GM18858 (cell line): ENCODE results near the gene LNP1.

Source experiments
- ATAC-seq: cut with Tn5 transposase; IDR thresholded peaks from one replicate; pipeline ENCODE4 v1.9.1; 2021; ENCODE audit not compliant: unreplicated experiment

The LNP1 gene

DNA sequence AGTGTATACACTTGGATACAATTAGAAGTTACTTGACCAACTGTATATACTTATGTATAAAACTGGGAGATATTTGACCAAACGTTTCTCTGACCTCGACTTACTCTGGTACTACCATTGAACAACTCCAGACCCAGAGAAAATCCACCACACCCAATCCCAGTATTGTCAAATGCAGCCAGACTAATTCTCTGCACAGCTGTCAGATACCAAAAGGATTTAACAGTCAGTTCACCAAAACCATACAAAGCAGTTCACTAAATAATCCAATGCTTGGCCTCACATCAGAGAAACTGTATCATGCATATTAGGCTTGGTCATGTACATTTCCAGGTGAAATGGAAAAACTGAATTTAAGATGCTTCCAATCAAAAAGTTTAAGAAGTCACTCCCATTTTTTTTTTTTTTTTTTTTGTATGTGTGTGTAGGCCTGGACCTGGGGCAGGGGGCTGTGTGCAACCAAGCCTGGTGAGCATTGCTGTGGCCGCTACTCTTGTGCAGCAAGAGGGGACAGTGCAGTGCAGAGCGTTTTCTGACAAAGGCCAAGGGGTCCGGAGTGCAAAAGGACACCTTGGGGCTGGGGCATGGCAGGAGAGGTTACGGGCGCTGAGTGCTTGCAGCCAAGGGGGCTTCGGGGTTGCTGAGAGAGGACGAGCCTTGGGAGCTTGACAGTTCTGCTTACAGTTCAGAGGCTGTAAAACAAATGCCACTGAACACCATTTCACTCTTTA, 1.8 kb upstream of the LNP1 start:
- ATAC-seq, result no peak

DNA sequence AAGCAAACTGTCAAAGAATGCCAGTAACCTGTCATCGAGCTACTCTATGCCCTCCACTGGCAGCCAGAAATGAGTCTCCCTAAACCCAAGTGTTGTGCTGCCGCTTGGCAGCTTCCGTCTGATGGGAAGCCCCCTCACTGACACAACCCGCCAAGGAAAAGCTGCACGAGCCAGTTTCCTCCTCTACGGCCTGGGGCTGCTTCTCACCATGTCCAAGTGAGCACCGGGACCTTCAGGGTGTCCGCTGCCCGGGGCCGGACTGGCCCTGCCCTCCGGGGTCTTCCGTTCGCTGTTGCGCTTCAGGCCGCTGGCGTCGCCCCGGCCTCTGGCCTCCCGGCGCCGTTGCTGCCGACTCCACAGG, 940 bp upstream of the LNP1 start:
- no peak for ATAC-seq

DNA sequence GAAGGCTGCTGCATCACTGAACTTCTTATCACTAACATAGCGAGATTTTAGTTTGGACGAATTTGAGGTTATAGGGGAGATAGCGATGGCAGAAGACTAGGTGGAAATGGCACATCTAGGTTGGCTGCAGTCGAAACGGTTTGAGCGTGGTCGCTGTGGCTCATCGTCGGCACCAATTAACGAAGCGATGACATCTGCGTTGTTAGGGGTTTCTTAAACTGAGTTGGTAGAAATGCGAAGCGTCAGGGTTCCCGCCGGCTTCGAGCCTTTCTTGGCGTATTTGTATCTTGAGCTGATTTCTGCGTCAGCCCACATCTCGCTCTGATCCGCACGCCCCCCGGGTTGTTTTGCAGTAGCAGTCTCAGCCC, 319 bp downstream of the LNP1 start:
- peak; percentile 8 for ATAC-seq

DNA sequence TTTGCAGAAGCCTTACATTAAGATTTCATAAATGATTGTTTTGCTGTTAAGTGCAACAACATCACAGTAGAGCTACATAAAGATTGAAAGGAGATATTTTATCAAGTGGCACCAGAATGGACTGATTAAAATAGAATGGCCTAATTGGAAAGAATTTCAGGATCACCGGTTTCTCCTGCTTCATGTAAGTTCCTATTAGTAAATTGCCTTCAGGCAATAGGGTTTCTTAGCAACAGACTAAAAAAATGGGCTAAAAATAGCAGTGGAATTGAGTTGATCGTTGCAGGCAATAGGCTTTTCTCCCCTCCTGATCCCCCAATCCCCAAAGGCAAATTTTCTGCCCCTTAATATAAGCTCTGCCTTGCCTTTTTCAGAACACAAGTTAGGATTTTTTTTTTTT, 917 bp downstream of the LNP1 start:
- no peak for ATAC-seq

DNA sequence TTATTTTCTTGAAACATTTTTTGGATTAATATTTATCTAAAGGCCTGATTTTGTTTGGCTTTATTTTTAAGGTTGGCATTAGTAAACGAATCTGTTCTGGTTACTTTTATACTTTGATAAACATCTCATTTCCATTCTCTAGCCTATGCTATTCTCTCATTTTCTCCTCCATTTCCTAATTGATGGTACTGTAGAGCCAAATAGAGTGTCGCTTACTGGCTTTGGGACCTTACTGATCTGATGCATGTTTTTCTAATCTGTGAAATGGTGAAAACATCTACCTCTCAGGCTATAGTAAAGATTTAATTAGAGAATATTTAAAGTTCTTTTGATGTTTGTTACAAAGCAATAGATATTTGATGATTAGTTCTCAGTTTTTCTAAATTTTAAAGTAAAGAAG, 1.6 kb downstream of the LNP1 start:
- no peak for ATAC-seq

DNA sequence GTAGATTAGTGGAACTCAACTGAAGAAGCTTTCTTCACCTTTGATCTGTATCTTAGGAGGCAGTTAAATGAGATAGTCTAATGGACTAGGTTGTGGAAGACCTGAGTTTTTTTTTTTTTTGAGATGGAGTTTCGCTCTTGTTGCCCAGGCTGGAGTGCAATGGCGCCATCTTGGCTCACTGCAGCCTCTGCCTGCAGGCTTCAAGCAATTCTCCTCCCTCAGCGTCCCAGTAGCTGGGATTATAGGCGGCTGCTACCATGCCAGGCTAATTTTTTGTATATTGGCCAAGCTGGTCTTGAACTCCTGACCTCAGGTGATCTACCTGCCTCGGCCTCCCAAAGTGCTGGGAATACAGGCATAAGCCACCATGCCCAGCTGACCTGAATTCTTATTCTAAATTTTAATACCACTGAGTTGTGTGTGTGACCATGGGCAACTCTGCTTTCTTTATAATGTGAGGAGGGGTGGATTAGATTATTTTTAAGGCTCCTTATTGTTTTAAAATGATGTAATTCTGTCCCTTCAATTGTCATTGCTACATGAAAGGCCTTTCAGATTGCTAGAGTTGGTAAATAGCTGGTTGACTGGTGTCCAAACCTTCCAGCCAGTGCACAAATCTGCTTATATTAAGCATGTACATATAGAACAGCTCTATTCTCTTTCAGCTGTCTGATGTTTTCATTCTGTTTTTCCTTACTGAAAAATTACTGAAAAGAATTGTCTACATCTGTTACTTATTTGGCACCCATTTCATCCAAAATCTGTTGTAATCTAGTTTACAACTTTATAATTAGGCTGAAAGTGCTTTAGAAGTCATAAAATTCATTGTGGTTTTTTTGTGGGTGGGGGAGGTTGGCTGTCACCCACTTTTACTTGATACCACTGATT, 2.3 kb downstream of the LNP1 start:
- ATAC-seq, result no peak

DNA sequence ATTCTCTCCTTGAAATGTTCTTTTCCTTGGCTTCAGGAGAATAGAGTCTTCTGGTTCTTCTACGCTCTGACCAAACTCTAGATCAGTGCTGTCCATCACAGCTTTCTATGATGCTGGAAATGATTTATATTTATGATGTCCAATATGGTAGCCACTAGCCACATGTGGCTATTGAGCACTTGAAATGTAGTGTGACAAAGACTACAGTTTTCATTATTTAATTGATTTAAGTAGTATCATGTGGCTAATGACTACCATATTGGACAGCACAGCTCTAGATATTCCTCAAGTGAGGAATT, 2.9 kb downstream of the LNP1 start:
- no peak for ATAC-seq

DNA sequence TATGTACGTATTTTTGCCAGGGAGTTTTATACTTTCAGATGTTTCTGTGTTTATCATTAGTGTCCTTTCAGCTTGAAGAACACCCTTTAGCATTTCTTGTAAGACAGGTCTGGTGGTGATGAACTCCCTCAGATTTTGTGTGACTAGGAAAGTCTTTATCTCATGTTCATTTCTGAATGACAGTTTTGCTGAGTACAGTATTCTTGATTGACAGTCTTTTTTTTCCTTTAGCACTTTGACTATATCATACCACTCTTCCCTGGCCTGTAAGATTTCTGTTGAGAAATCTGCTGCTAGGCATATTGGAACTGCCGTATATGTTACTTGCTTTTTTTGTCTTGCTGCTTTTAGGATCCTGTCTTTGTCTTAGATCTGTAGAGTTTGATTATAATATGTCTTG, 5.8 kb downstream of the LNP1 start:
- no peak for ATAC-seq

DNA sequence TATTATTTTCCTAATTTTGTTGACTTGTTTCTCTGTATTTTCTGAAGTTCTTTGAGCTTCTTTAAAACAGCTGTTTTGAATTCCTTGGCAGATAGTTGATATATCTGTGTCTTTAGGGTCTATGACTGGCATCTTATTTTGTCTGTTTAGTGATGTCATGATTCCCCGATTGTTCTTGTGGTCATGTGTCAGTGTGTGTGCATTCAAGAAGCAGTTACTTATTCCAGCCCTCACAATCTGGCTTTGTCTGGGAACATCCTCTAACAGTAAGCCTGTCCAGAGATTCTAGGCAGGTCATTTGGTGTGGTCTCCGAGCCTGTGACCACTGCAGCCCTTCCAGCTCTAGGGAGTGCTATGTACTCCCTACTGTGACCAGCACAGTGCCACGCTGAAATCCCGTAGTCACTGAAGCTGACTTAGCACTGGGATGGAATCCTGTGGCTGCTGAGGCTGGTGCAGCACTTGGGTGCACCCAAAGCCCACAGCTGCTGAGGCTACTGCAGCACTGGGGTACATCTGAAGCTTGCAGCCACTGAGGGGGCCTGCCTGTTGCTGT, 6.7 kb downstream of the LNP1 start:
- ATAC-seq, result no peak

DNA sequence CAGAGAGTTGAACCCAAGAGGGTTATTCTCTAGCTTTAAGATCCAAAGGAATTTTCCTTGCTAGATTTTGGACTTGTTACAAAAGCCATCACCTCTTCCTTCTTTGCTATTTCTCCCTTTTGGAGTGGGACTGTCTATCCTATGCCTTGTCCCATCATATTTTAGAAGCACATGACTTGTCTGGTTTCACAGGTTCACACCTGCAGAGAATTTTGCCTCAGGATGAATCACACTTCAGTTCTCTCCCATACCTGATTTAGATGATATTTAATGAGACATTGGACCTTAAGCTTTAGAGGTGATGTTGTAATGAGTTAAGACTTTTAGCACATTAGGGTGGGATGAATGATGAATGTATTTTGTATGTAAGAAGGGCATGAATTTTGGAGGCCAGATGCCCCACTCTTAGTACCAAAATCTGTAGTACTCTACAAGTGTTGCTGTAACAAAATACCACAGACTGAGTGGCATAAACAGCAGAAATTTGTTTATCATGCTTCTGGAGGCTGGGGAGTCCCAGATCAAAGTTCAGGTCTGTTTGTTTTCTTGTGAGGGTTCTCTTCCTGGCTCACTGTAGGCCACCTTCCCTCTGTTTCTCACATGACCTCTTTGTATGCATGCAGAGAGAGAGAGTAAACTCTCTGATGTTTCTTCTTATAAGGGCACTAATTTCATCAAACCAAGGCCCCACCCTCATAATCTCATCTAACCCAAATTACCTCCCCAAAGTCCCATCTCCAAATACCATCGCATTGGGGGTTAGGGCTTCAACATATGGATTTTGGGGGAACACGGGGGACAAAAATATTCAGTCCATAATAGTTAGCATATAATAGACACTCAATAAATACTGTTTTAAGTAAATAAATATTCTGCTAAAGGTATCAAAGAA, 10.0 kb downstream of the LNP1 start:
- no peak for ATAC-seq

DNA sequence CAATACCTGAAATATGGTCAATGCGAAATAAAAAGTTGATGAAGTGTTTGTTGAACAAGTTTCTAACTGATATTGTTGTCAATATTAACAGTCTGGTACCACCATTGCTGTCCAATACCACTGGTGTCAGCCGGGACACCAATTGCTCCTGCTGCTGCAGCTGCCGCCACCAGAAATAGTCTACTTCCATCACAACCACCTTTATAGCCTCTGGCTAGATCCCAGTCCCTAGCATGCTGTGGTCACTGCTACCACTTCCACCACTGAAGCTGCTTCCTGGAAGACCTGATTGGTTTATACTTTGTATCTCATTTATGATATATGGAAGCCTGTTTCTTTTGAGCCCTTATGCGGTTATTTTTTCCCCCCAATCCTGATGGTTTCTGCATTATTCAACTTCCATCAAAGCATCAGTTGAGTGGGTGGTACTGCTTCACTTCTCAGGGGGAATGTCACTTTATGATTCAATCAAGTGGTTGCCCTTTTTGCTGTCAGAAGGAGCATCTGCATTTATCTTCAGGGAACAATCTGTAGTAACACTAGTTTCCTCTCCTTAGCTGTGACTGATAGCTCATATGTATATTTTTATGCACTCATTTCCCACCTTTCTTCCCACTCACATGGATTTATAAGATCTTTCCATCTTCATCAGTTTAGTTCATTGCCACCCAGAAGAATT, 11.7 kb downstream of the LNP1 start:
- ATAC-seq, result no peak

DNA sequence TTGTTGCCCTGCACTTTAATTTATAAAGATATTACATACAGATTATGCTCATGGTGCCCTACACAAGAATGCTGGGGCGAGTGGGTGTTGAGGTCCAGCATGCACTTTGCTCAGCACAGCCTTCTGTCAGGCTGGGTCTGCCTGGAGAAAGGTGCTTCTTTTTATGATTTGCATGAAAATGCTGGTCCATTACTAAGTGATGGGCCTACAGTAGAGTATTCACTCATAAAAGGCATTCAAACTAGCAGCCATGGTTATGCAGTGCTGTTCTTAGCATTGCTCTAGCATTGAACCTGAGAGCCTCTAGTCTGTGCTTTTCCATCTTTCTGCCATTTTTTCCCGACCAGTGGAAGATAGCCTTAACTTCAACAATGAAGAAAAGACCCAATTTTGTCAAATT, 12.3 kb downstream of the LNP1 start:
- ATAC-seq, result no peak

DNA sequence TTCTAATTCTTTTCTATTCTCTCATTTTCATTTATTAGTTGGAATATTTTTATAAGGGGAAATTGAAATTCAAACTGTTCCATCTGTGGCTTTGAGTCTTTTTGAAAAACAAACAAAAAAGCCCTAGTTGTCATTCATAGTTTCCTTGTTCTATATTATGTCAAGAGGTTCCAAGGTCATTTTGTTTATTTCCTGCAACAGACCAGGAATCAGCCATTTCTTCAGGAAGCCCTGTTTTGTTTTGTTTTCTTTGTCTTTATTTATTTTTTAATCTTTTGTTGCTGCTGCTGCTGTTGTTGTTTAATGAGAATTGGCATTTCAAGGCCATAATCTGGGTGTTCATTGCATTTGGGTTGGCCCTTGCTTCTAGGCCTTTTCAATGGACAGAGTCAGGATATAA, 14.8 kb downstream of the LNP1 start:
- no peak for ATAC-seq

DNA sequence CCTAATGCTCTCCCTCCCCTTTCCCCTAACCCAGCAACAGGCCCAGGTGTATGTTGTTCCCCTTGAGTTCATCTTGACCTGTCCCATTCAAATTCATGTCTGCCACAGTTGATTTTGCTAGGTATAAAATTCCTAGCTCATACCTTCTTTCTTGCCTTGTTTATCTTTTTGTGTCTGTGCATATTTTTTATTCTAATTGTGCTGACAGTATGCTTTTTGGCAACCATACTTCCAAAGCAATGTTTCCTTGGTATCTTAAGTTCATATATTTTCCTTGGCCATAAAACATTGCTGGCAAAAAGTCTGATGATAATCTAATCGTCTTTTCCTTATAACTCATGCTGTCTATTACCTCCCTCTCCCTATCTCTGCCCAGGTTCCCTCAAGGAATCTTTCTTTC, 15.5 kb downstream of the LNP1 start:
- no peak for ATAC-seq

DNA sequence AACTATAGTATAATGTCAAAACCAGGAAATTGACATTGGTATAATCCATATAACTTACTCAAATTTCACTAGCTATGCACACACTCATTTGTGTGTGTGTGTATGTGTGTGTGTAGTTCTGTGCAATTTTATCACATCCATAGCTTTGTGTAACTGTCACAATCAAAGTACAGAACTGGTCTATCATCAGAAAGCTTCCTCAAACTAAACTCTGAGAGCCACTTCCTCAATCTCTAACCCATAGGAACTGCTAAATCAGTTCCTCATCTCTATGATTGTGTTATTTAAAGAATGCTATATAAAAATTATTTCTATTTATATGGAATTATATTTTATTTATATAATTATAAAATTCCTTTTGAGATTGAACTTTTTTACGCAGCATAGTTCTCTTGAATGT, 18.1 kb downstream of the LNP1 start:
- ATAC-seq, result no peak

DNA sequence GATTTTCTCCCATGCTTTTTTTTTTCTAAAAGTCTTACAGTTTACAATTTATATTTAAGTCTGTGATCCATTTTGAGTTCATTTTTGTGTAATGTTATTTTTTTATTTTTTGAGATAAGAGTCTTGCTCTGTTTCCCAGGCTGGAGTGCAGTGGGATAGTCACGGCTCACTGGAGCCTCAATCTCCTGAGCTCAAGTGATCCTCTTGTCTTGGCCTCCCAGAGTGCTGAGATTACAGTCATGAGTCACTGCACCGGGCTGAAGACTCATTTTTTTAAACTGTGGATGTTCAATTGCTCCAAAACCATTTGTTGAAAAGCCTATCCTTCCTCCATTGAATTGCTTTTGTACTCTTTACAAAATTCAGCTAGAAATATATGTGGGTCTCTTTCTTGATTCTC, 19.5 kb downstream of the LNP1 start:
- no peak for ATAC-seq

DNA sequence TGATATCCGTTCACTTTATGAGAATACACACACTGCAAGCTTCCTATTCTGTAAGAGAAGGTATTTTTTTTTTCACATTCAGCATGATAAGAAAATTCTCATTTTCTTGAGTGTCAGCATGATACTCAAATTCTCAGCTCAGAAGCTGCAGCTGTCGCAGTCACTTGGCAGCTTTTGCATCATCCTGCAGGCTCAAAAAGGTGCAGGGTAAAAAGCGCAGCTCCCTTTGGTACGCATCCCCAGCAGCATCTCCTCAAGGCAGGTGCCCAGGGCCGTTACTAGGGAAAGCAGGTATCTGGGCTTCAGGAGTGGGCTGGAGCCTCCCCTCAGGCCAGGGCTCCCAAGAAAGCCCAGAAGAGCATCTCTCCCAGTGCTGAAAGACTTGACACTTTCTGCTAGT, 22.3 kb downstream of the LNP1 start:
- ATAC-seq, result no peak

DNA sequence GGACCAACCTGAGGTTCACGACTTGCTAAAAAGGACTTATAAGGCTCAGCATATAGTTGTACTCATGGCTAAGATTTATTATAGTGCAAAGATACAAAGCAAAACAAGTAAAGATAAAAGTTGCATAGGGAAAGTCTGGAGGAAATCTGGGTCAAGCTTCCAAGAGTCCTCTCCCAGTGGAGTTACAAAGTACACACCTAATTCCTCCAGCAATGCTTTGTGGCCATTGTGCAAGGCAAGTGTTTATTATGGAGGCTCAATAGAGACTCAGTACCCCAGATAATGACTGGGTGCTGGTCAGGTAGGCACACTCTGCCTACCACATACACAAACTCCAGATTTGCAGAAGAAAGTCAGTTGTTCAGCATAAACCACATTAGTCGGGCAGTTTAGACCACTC, 22.9 kb downstream of the LNP1 start:
- no peak for ATAC-seq

DNA sequence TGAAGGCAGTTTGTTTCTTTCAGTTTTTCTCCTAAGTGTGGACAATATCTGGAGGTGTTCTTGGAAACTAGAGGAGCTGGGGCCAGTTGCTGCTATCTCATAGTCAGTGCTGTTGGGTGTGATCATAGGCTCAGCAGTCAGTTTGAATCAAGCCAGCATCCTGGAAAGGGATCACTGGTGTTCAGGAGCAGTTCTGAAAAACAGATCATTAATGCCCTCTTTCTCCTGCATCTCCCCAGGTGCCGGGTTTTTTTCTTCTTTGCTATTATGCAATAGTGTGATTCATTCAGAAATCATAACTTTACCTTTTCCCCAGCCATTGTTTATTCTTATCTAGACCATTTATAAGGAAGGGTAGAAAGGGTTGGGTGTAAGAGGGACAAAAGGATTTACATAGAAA, 24.0 kb downstream of the LNP1 start:
- no peak for ATAC-seq

DNA sequence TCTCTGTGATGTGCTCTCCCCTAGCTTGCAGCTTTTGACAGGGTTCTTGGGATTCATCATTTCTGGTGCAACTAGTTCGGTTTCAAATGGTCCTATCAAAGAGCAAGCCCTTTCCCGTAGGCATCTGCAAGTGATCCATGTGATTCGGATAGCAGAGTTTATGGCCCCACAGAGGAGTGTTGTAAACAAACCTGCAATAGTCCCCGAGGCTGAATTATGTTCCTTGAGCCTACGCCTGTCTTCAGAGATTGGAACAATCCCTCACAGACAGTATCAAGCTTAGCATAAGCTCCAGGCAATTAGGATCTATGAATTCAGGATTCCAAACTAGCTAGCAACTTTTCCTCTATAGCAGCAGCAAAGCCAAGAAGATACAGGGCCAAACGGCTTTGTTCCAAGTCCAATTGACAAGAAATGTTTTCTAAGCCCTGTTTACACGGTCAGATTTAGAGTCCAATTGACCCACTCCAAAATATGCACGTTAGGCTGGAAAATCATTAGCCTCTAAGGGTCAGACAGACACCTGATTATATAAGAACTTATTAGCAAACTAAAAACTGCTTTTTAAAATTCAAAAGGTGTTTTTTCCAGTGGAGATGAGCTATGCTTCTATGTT, 24.8 kb downstream of the LNP1 start:
- no peak for ATAC-seq

DNA sequence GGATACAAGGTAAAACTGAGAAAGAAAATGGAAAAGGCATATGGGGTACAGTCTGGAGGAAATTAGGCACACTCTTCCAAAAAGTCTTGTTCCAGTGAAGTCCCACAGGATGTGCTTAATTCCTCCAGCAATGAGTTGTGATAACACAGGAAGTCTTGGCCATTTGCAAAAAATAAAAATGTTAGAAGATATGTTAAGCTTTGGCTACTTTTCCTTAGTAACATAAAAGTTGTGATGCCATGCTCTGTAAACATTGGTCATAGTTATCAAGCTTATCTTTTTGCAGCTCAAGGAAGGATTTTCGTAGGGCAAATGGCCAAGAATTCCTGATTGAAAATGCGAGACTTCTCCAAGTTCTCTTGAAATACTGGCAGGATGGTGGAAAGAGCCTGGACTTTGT, 26.4 kb downstream of the LNP1 start:
- no peak for ATAC-seq
